WTC11 (cell line): ENCODE measurements around the gene VWA8.

Experiments
- CBFB ChIP-seq: sonication (generic); formaldehyde crosslinking; IDR thresholded peaks from 2 replicates; pipeline ENCODE4 v1.8.1; 2022; ENCODE audit warnings: mild to moderate bottlenecking, low read depth, missing genetic modification reagents
- SP1 ChIP-seq: sonication (generic); formaldehyde crosslinking; conservative IDR thresholded peaks from 2 replicates; pipeline ENCODE4 v1.8.1; 2022; ENCODE audit warnings: missing genetic modification reagents
- TCF7 ChIP-seq: sonication (generic); formaldehyde crosslinking; IDR thresholded peaks from 2 replicates; pipeline ENCODE4 v1.8.0; 2022; ENCODE audit warnings: mild to moderate bottlenecking, low read depth, missing genetic modification reagents, moderate library complexity
- ZNF317 ChIP-seq: sonication (generic); formaldehyde crosslinking; IDR thresholded peaks from 2 replicates; pipeline ENCODE4 v1.8.1; 2023; ENCODE audit warnings: low read depth, mild to moderate bottlenecking, moderate library complexity, missing genetic modification reagents, borderline replicate concordance

DNA sequence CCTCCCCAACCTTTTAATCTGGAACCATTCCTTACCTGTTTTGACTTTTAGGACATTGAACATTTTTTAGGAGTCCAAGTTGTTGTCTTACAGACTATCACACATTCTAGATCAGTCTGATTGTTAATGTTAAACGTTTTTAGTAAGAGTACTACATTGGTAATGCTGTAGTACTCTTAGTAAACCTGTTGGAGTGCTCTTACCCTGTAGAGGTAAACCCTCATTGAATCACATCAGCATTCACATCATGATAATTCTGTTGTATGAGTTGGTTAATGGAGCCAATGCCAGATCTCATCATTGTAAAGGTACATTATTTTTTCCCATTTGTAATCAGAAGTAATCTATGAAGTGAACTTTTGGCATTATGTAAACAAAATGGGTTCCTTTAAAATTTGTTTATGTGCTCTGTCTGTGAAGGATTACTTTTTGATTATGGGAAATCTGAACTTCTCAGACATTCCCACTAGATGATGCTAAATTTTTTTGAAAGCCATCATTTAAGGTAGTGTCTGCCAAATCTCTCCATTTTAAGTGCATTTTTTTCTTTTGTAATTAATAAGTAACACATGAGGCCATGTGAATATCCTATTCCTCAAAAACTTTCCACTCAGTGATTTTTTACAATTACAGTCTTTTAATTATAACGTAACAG, 55.2 kb downstream of the VWA8 start:
- no peak for TF ChIP-seq ZNF317 (CRISPR knock-in tag)
- TF ChIP-seq SP1, result no peak
- no peak for TF ChIP-seq CBFB (CRISPR knock-in tag)
- TF ChIP-seq TCF7 (CRISPR knock-in tag), result no peak
